ENCODE measurements around the gene FMNL2.
A peak's percentile ranks its signal among the peaks of the same experiment; 100 is the strongest.

The FMNL2 gene

DNA sequence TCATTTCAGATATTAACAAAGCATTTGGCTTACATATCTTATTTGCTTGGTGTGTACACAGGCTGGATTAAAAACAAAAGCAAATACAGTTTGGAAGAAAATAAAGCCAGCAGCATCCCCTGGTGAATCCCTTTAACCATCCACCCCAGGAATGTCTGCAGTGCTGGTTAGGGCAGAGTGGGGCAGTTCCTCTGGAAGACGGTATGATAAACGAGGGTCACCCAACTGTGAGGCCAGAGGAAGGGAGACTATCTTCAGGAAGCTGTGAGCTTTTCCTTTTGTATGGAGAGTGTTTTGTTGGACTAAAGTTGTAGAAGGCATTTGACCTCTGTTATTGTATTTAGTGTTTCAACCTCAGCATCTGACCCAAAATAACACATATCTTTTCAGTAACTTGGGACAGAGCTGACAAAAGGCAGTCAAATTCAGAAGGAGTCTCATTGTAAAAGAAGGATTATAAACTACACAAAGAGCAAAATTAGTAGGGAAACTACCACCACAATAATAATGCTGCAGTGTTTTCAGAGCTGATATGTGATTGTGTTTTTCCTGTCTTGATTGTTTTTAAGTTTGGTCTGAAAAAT lies 159.1 kb downstream of the FMNL2 start:
- peak; percentile 40; the same call in 1 of the 3 replicates for ATAC-seq
- TF ChIP-seq ISL1 (CRISPR knock-in tag; IDR thresholded peaks at IDR 0.05) (no peak), ZC3H10 (CRISPR knock-in tag; IDR thresholded peaks at IDR 0.05) (no peak), BACH2 (CRISPR knock-in tag; IDR thresholded peaks at IDR 0.05; ENCODE audit: borderline replicate concordance) (no peak)

GRCh38 chr2:152496371-152496770 lies 161.4 kb downstream of the FMNL2 start:
- no peak for TF ChIP-seq ZNF8 (CRISPR knock-in tag; IDR thresholded peaks at IDR 0.05)
- TF ChIP-seq ZNF70 (CRISPR knock-in tag; IDR thresholded peaks at IDR 0.05) = no peak
- no peak for TF ChIP-seq TCF4 (CRISPR knock-in tag; IDR thresholded peaks at IDR 0.05; ENCODE audit: borderline replicate concordance)
- TF ChIP-seq, protein P1, sequence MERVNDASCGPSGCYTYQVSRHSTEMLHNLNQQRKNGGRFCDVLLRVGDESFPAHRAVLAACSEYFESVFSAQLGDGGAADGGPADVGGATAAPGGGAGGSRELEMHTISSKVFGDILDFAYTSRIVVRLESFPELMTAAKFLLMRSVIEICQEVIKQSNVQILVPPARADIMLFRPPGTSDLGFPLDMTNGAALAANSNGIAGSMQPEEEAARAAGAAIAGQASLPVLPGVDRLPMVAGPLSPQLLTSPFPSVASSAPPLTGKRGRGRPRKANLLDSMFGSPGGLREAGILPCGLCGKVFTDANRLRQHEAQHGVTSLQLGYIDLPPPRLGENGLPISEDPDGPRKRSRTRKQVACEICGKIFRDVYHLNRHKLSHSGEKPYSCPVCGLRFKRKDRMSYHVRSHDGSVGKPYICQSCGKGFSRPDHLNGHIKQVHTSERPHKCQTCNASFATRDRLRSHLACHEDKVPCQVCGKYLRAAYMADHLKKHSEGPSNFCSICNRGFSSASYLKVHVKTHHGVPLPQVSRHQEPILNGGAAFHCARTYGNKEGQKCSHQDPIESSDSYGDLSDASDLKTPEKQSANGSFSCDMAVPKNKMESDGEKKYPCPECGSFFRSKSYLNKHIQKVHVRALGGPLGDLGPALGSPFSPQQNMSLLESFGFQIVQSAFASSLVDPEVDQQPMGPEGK (CRISPR knock-in tag; IDR thresholded peaks at IDR 0.05; ENCODE audit: borderline replicate concordance) = no peak
- TF ChIP-seq ISL1 (CRISPR knock-in tag; IDR thresholded peaks at IDR 0.05) = no peak
- no peak for TF ChIP-seq ZNF565 (CRISPR knock-in tag; conservative IDR thresholded peaks at IDR 0.05; ENCODE audit: low read depth)
- TF ChIP-seq ZC3H10 (CRISPR knock-in tag; IDR thresholded peaks at IDR 0.05) = no peak
- no peak for TF ChIP-seq TOX (CRISPR knock-in tag; IDR thresholded peaks at IDR 0.05; ENCODE audit: borderline replicate concordance)
- no peak for TF ChIP-seq OSR1 (CRISPR knock-in tag; IDR thresholded peaks at IDR 0.05)
- TF ChIP-seq ZFP30 (CRISPR knock-in tag; IDR thresholded peaks at IDR 0.05) = no peak
- no peak for TF ChIP-seq SNAI2 (CRISPR knock-in tag; IDR thresholded peaks at IDR 0.05)
- no peak for TF ChIP-seq CSDC2 (CRISPR knock-in tag; IDR thresholded peaks at IDR 0.05)
- TF ChIP-seq ZFP3 (CRISPR knock-in tag; IDR thresholded peaks at IDR 0.05) = no peak
- TF ChIP-seq RARB (CRISPR knock-in tag; IDR thresholded peaks at IDR 0.05) = no peak
- TF ChIP-seq GLIS3 (CRISPR knock-in tag; IDR thresholded peaks at IDR 0.05) = no peak
- TF ChIP-seq BACH2 (CRISPR knock-in tag; IDR thresholded peaks at IDR 0.05; ENCODE audit: borderline replicate concordance) = no peak
- no peak for TF ChIP-seq CREB5 (CRISPR knock-in tag; IDR thresholded peaks at IDR 0.05; ENCODE audit: low read depth)
- no peak for ATAC-seq

GRCh38 chr2:152497481-152498052 lies 162.6 kb downstream of the FMNL2 start:
- TF ChIP-seq ISL1 (CRISPR knock-in tag; IDR thresholded peaks at IDR 0.05) = peak; percentile 19; the same call in 1 of the 2 replicates
- 0 out of 2 replicates have a peak, but pooled peaks have one; percentile 42 for TF ChIP-seq ZFP3 (CRISPR knock-in tag; IDR thresholded peaks at IDR 0.05)
- TF ChIP-seq, protein P2, sequence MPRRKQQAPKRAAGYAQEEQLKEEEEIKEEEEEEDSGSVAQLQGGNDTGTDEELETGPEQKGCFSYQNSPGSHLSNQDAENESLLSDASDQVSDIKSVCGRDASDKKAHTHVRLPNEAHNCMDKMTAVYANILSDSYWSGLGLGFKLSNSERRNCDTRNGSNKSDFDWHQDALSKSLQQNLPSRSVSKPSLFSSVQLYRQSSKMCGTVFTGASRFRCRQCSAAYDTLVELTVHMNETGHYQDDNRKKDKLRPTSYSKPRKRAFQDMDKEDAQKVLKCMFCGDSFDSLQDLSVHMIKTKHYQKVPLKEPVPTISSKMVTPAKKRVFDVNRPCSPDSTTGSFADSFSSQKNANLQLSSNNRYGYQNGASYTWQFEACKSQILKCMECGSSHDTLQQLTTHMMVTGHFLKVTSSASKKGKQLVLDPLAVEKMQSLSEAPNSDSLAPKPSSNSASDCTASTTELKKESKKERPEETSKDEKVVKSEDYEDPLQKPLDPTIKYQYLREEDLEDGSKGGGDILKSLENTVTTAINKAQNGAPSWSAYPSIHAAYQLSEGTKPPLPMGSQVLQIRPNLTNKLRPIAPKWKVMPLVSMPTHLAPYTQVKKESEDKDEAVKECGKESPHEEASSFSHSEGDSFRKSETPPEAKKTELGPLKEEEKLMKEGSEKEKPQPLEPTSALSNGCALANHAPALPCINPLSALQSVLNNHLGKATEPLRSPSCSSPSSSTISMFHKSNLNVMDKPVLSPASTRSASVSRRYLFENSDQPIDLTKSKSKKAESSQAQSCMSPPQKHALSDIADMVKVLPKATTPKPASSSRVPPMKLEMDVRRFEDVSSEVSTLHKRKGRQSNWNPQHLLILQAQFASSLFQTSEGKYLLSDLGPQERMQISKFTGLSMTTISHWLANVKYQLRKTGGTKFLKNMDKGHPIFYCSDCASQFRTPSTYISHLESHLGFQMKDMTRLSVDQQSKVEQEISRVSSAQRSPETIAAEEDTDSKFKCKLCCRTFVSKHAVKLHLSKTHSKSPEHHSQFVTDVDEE (CRISPR knock-in tag; IDR thresholded peaks at IDR 0.05) = 0 out of 2 replicates have a peak, but pooled peaks have one; percentile 37
- no peak for TF ChIP-seq ZFP30 (CRISPR knock-in tag; IDR thresholded peaks at IDR 0.05)
- no peak for ATAC-seq

DNA sequence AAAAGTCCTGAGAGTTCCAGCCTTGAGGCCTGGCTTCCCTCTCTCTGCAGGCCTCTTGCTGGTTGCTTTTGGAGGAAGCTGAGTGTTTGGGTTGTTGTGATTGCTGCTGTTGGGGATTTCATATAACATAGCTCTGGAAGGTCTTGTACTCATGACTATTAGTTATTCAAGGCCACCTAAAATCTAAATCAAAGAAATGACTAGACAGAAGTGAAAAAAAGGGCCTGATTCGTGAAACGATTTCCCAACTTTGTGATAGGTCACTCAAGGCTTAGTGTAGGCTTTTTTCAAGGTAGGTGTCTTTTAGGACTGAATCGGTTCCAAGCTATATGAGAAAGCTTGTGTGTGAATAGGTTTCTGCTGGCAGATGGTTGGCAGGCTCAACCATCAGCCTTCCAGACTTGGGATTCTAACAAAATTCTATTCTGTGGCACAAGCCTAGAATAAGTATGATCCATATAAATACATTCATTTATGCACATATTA lies 164.4 kb downstream of the FMNL2 start:
- no peak for ATAC-seq
- TF ChIP-seq ZNF8 (CRISPR knock-in tag; IDR thresholded peaks at IDR 0.05) (no peak), CSDC2 (CRISPR knock-in tag; IDR thresholded peaks at IDR 0.05) (no peak), GLIS3 (CRISPR knock-in tag; IDR thresholded peaks at IDR 0.05) (no peak), CSRNP3 (CRISPR knock-in tag; IDR thresholded peaks at IDR 0.05) (no peak), TCF4 (CRISPR knock-in tag; IDR thresholded peaks at IDR 0.05; ENCODE audit: borderline replicate concordance) (no peak), ZC3H10 (CRISPR knock-in tag; IDR thresholded peaks at IDR 0.05) (no peak), TOX (CRISPR knock-in tag; IDR thresholded peaks at IDR 0.05; ENCODE audit: borderline replicate concordance) (no peak), ZFP3 (CRISPR knock-in tag; IDR thresholded peaks at IDR 0.05) (no peak), RARB (CRISPR knock-in tag; IDR thresholded peaks at IDR 0.05) (no peak)
- TF ChIP-seq, protein P1 (CRISPR knock-in tag; IDR thresholded peaks at IDR 0.05; ENCODE audit: borderline replicate concordance) = no peak
- TF ChIP-seq, protein P3, sequence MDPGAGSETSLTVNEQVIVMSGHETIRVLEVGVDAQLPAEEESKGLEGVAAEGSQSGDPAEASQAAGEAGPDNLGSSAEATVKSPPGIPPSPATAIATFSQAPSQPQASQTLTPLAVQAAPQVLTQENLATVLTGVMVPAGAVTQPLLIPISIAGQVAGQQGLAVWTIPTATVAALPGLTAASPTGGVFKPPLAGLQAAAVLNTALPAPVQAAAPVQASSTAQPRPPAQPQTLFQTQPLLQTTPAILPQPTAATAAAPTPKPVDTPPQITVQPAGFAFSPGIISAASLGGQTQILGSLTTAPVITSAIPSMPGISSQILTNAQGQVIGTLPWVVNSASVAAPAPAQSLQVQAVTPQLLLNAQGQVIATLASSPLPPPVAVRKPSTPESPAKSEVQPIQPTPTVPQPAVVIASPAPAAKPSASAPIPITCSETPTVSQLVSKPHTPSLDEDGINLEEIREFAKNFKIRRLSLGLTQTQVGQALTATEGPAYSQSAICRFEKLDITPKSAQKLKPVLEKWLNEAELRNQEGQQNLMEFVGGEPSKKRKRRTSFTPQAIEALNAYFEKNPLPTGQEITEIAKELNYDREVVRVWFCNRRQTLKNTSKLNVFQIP (CRISPR knock-in tag; IDR thresholded peaks at IDR 0.05; ENCODE audit: borderline replicate concordance, low read depth) = no peak
